H1 (cell line): ENCODE results near the gene HPCAL4. TPM values are rescaled to one million over a fixed set of nuclear protein-coding genes. Genes with fewer than 3 reads are reported as not detected.

ENCODE experiments used
- CTCF ChIA-PET: fragments of 300-600 bp; sonication (Branson Sonifier 250); formaldehyde crosslinking; loops from one replicate; lab custom pipeline; 2021; ENCODE audit not compliant: partially characterized antibody; lab: Charles Lee
- POLR2A ChIA-PET: fragments of 300-600 bp; sonication (Branson Sonifier 250); formaldehyde crosslinking; loops from one replicate; lab custom pipeline; 2021; ENCODE audit warnings: inconsistent platforms; ENCODE audit not compliant: partially characterized antibody; lab: Charles Lee
- DNase-seq, 2 experiments: peaks; one replicate each; pipeline versions ENCODE4 v3.0.0 to v3.0.0-alpha.2; 2010 to 2022; ENCODE audit warnings: low spot score in 2 of 2, low read depth in 1 of 2, mixed read lengths in 1 of 2
- FAIRE-seq: peaks from 2 replicates; lab custom pipeline; 2011; peaks lifted over from hg19 to GRCh38; lab: Jason Lieb, UNC
- H2AFZ ChIP-seq: 2 replicates; pipeline ENCODE4 v1.8.1; 2012; ENCODE audit warnings: low read length, inconsistent platforms
- H2AK5ac ChIP-seq: 2 replicates; pipeline ENCODE4 v1.6.1; 2013; ENCODE audit warnings: low read depth, low read length
- H2BK120ac ChIP-seq: replicated peaks from 2 replicates; pipeline ENCODE3; 2013; ENCODE audit warnings: low read depth, low read length, inconsistent platforms
- H2BK12ac ChIP-seq: 2 replicates; pipeline ENCODE4 v1.6.1; 2013; ENCODE audit warnings: low read depth, low read length
- H2BK15ac ChIP-seq: 2 replicates; pipeline ENCODE4 v1.6.1; 2013; ENCODE audit warnings: low read length
- H2BK20ac ChIP-seq: 2 replicates; pipeline ENCODE4 v1.6.1; 2013; ENCODE audit warnings: low read length
- H2BK5ac ChIP-seq: 2 replicates; pipeline ENCODE4 v1.6.1; 2013; ENCODE audit warnings: low read depth, low read length
- H3K14ac ChIP-seq: 2 replicates; pipeline ENCODE4 v1.6.1; 2013; ENCODE audit warnings: inconsistent platforms; ENCODE audit not compliant: insufficient read length
- H3K18ac ChIP-seq: 2 replicates; pipeline ENCODE4 v1.6.1; 2013; ENCODE audit warnings: low read length; ENCODE audit errors: extremely low read depth
- H3K23ac ChIP-seq: 2 replicates; pipeline ENCODE4 v1.6.1; 2013; ENCODE audit warnings: inconsistent platforms; ENCODE audit not compliant: insufficient read length
- H3K23me2 ChIP-seq: 2 replicates; pipeline ENCODE4 v1.6.1; 2013; ENCODE audit warnings: low read depth, low read length
- H3K27ac ChIP-seq: 2 replicates; pipeline ENCODE4 v1.6.1; 2011; ENCODE audit warnings: low read depth, low read length, inconsistent platforms
- H3K27me3 ChIP-seq, 4 experiments: replicated peaks in 1 of 4; 1 replicate in 1 of 4; 2 replicates in 3 of 4; pipeline versions ENCODE4 v1.6.1 to v1.8.1; 2011 to 2013; ENCODE audit warnings: low read length in 3 of 4, mild to moderate bottlenecking in 3 of 4, inconsistent platforms in 2 of 4, mixed read lengths in 2 of 4, moderate library complexity in 1 of 4; ENCODE audit not compliant: control insufficient read depth in 3 of 4, insufficient read depth in 3 of 4; ENCODE audit errors: extremely low read depth in 1 of 4
- H3K36me3 ChIP-seq, 4 experiments: 2 replicates each; pipeline versions ENCODE4 v1.6.1 to v1.8.1; 2011 to 2013; ENCODE audit warnings: mild to moderate bottlenecking in 4 of 4, low read length in 3 of 4, moderate library complexity in 2 of 4, control low read depth in 1 of 4, inconsistent platforms in 1 of 4; ENCODE audit not compliant: insufficient read depth in 4 of 4, control insufficient read depth in 2 of 4
- H3K4ac ChIP-seq: replicated peaks from 2 replicates; pipeline ENCODE3; 2013; ENCODE audit warnings: low read length, low read depth, mixed read lengths, inconsistent platforms; ENCODE audit not compliant: insufficient read length
- H3K4me1 ChIP-seq, 4 experiments: replicated peaks in 1 of 4; 1 replicate in 1 of 4; 2 replicates in 3 of 4; pipeline versions ENCODE4 v1.6.1 to v1.8.1; 2011 to 2013; ENCODE audit warnings: low read length in 3 of 4, inconsistent platforms in 2 of 4, mixed read lengths in 1 of 4; ENCODE audit not compliant: insufficient read depth in 4 of 4, control insufficient read depth in 3 of 4
- H3K4me2 ChIP-seq, 2 experiments: 2 replicates each; pipeline versions ENCODE4 v1.6.1 to v1.8.1; 2011 to 2013; ENCODE audit warnings: low read depth in 2 of 2, low read length in 2 of 2, control low read depth in 1 of 2, inconsistent platforms in 1 of 2, mild to moderate bottlenecking in 1 of 2; ENCODE audit not compliant: insufficient read depth in 1 of 2
- H3K4me3 ChIP-seq, 4 experiments: fragments of 200-600, 300-600 bp in 1 of 4; sonication (generic), shearing (Covaris generic), sonication (Bioruptor Twin) in 1 of 4; 2 replicates each; pipeline versions ENCODE4 v1.5.1 to v1.8.1; 2011 to 2016; ENCODE audit warnings: low read length in 4 of 4, low read depth in 3 of 4, control low read depth in 2 of 4, inconsistent platforms in 2 of 4, mild to moderate bottlenecking in 2 of 4, mixed read lengths in 1 of 4, moderate library complexity in 1 of 4; ENCODE audit not compliant: insufficient read depth in 2 of 4; ENCODE audit errors: extremely low read depth in 1 of 4
- H3K56ac ChIP-seq: replicated peaks from 2 replicates; pipeline ENCODE3; 2013; ENCODE audit warnings: low read depth, mild to moderate bottlenecking, mixed read lengths, low read length, inconsistent platforms; ENCODE audit not compliant: insufficient read length
- H3K79me1 ChIP-seq: 2 replicates; pipeline ENCODE4 v1.6.1; 2013; ENCODE audit warnings: low read depth, low read length, control low read depth
- H3K79me2 ChIP-seq, 2 experiments: 2 replicates each; pipeline versions ENCODE4 v1.6.1 to v1.8.1; 2012 to 2013; ENCODE audit warnings: low read length in 2 of 2, mild to moderate bottlenecking in 2 of 2, inconsistent platforms in 1 of 2; ENCODE audit not compliant: insufficient read depth in 2 of 2, control insufficient read depth in 1 of 2
- H3K9ac ChIP-seq, 4 experiments: replicated peaks in 1 of 4; 1 replicate in 1 of 4; 2 replicates in 3 of 4; pipeline versions ENCODE4 v1.6.1 to v1.8.1; 2011 to 2013; ENCODE audit warnings: low read depth in 3 of 4, low read length in 3 of 4, control low read depth in 2 of 4, mild to moderate bottlenecking in 2 of 4, moderate library complexity in 2 of 4, inconsistent platforms in 1 of 4; ENCODE audit errors: extremely low read depth in 1 of 4
- H3K9me3 ChIP-seq, 2 experiments: 2 replicates each; pipeline versions ENCODE4 v1.6.1 to v1.8.1; 2012 to 2013; ENCODE audit warnings: mild to moderate bottlenecking in 2 of 2, moderate library complexity in 2 of 2, control low read depth in 1 of 2, inconsistent platforms in 1 of 2, low read depth in 1 of 2, low read length in 1 of 2, mixed read lengths in 1 of 2; ENCODE audit not compliant: insufficient read depth in 2 of 2
- H4K20me1 ChIP-seq, 2 experiments: replicated peaks in 1 of 2; 2 replicates each; pipeline versions ENCODE3 to v1.8.1; 2011 to 2013; ENCODE audit warnings: inconsistent platforms in 2 of 2, low read length in 2 of 2, mild to moderate bottlenecking in 1 of 2; ENCODE audit not compliant: insufficient read depth in 2 of 2, control insufficient read depth in 1 of 2
- H4K5ac ChIP-seq: 2 replicates; pipeline ENCODE4 v1.6.1; 2013; ENCODE audit warnings: low read length, low read depth, mixed read lengths, inconsistent platforms; ENCODE audit not compliant: insufficient read length
- H4K8ac ChIP-seq: 2 replicates; pipeline ENCODE4 v1.8.0; 2013; ENCODE audit warnings: mild to moderate bottlenecking, moderate library complexity, low read length, inconsistent platforms; ENCODE audit not compliant: insufficient read depth; ENCODE audit errors: extremely low read depth
- H4K91ac ChIP-seq: replicated peaks from 2 replicates; pipeline ENCODE3; 2013; ENCODE audit warnings: low read length, mixed read lengths, inconsistent platforms; ENCODE audit not compliant: insufficient read length
- CHD1 ChIP-seq: IDR thresholded peaks from 2 replicates; pipeline ENCODE4 v1.6.1; 2012; ENCODE audit warnings: low read depth, low read length, improper control_type of control experiment
- GABPA ChIP-seq: IDR thresholded peaks from 2 replicates; pipeline ENCODE4 v1.6.1; 2011; ENCODE audit warnings: mild to moderate bottlenecking, low read length, moderate library complexity, borderline replicate concordance; ENCODE audit not compliant: insufficient read depth
- GTF2F1 ChIP-seq: IDR thresholded peaks from 2 replicates; pipeline ENCODE4 v1.6.1; 2012; ENCODE audit warnings: low read depth, low read length, improper control_type of control experiment, borderline replicate concordance
- POLR2A ChIP-seq, 2 experiments: IDR thresholded peaks; 1 replicate in 1 of 2; 2 replicates in 1 of 2; pipeline ENCODE4 v1.6.1; 2011; ENCODE audit warnings: low read depth in 2 of 2, low read length in 2 of 2, mild to moderate bottlenecking in 2 of 2; ENCODE audit errors: control extremely low read depth in 1 of 2
- POU5F1 ChIP-seq: IDR thresholded peaks from 2 replicates; pipeline ENCODE4 v1.6.1; 2011; ENCODE audit warnings: low read depth, mild to moderate bottlenecking, low read length, moderate library complexity
- WGBS, 2 experiments: shearing (Covaris generic) in 1 of 2; methylation state at CpG; one replicate each; pipeline versions ENCODE4 v1.1.6 to v1.1.7; 2013 to 2015; ENCODE audit warnings: low lambda C conversion rate in 2 of 2, mixed read lengths in 2 of 2, inconsistent platforms in 1 of 2, low coverage in 1 of 2, missing lambda C conversion rate in 1 of 2; ENCODE audit not compliant: insufficient replicate concordance in 2 of 2, insufficient coverage in 1 of 2, insufficient read length in 1 of 2; ENCODE audit errors: extremely low coverage in 1 of 2, missing lambda C conversion rate in 1 of 2; 5-methylcytosine and 5-hydroxymethylcytosine counted together
- polyA plus RNA-seq, 7 experiments: library from polyadenylated mRNA; depleted of rRNA in 3 of 7; stranded (reverse) in 5 of 7; unstranded in 2 of 7; fragments of >200 nt in 5 of 7; fragments of 200-250 nt in 2 of 7; gene quantifications; 1 replicate in 5 of 7; 2 replicates in 1 of 7; 4 replicates in 1 of 7; pipeline versions ENCODE4 v1.2.1 to v1.2.3, GENCODE V29; 2011 to 2013; ENCODE audit warnings: missing spikeins in 2 of 7, mixed read lengths in 2 of 7
- total RNA-seq: library from RNA; stranded (reverse); fragmentation: NEBNext Ultra II Directional; extraction: Animal tissue kit (Norgen Biotek cat#: 25700); gene quantifications from 2 replicates; pipeline ENCODE4 v1.2.1, GENCODE V29; 2021

The HPCAL4 gene
- total and polyA plus RNA-seq, 2 of the 8 experiments (the other 6 are each of a cell fraction or from before 2014, with no cell fraction given): 0.54 to 0.74 TPM

- Histone ChIP-seq H3K4me1 (peaks cover 0 to 19% (median 7%) of the 10 kb centered on the region in 4 experiments; a peak in 5 of 7 replicates), H2AFZ (no peak overlapping the region), H3K18ac (no peak overlapping the region), H2BK20ac (no peak overlapping the region), H3K4ac (no peak overlapping the region), H4K5ac (no peak overlapping the region), H2BK15ac (no peak overlapping the region), H3K36me3 (no peaks in the 10 kb centered on the region), H2BK120ac (no peak overlapping the region), H3K23ac (no peak overlapping the region), H3K4me2 (no peak overlapping the region; a peak in 1 of 4 replicates), H3K56ac (no peak overlapping the region), H2AK5ac (0 out of 2 replicates have a peak overlapping the region, but pooled peaks have one; percentile 24), H3K14ac (no peak overlapping the region), H4K20me1 (peaks cover 0 to 8% of the 10 kb centered on the region in 2 experiments), H3K27me3 (peaks cover 76 to 94% (median 89%) of the 10 kb centered on the region in 4 experiments), H3K79me1 (no peaks in the 10 kb centered on the region), H3K9me3 (no peaks in the 10 kb centered on the region), H2BK12ac (no peak overlapping the region), H3K27ac (no peak overlapping the region), H3K79me2 (no peaks in the 10 kb centered on the region), H3K4me3 (no peak overlapping the region), H3K9ac (no peak overlapping the region), H2BK5ac (no peak overlapping the region), H4K8ac (no peak overlapping the region), H4K91ac (no peak overlapping the region), H3K23me2 (peaks cover 5% of the 10 kb centered on the region; the same call in 1 of the 2 replicates)
- CTCF ChIA-PET: interaction anchor here (1.0 to 5.0 kb wide), 8 partner anchors 10 to 35 kb away, joined by 3 to 40 read pairs (median 8); partner anchors contain the start of gene NT5C1A
- FAIRE-seq (no peak), DNase-seq (no peak)
- POLR2A ChIA-PET: interaction anchor here (1.3 to 5.7 kb wide), 2 partner anchors 10 to 65 kb away, joined by 3 to 32 read pairs; no protein-coding TSS in a partner anchor
- WGBS, 2 experiments: 18% methylated on average over 2 of the region's 2 CpGs; no CpG with 5 or more reads in 1 of the 2 experiments
- no peak for TF ChIP-seq POU5F1
- TF ChIP-seq CHD1: no peak
- TF ChIP-seq GTF2F1: no peak
- TF ChIP-seq GABPA: no peak
- no peak for TF ChIP-seq POLR2A (IDR thresholded peaks at IDR 0.05; ENCODE audit: control extremely low read depth in 1 of 2, low read depth in 2 of 2, low read length in 2 of 2)
Measured at GRCh38 chr1:39690225-39690624, 1.0 kb downstream of the HPCAL4 start.
